SK-N-SH treated with all-trans-retinoic acid at 6 μM for 48 hours (cell line): ENCODE results near the gene PPFIA4.

Experiments used
- BACH2 ChIP-seq: fragments of 250-450 bp; sonication (Bioruptor Pico); IDR thresholded peaks from 2 replicates; pipeline ENCODE4 v1.9.0; 2021; ENCODE audit warnings: mild to moderate bottlenecking, borderline replicate concordance
- OSR1 ChIP-seq: fragments of 250-450 bp; sonication (Bioruptor Pico); IDR thresholded peaks from 2 replicates; pipeline ENCODE4 v1.8.0; 2022; ENCODE audit warnings: moderate library complexity, mild to moderate bottlenecking, inconsistent platforms
- ZC3H10 ChIP-seq: fragments of 250-450 bp; sonication (Bioruptor Pico); IDR thresholded peaks from 2 replicates; pipeline ENCODE4 v1.5.1; 2021; ENCODE audit warnings: mild to moderate bottlenecking, moderate library complexity

- TF ChIP-seq OSR1 (CRISPR knock-in tag), result no peak
- TF ChIP-seq ZC3H10 (CRISPR knock-in tag), result no peak
- TF ChIP-seq BACH2 (CRISPR knock-in tag), result no peak
Observed at GRCh38 chr1:203000217-203000944, 25.9 kb upstream of the PPFIA4 start.
